Glutamatergic neuron (in vitro differentiated cells): ENCODE data around the gene RCBTB1. TPM values are rescaled to one million over a fixed set of nuclear protein-coding genes. Genes with fewer than 3 reads are reported as not detected.
"Not testable (repeated sequence)": the region's sequence is repeated elsewhere in the genome, so short reads cannot be mapped to it uniquely, and the experiment has no call there.

ENCODE experiments used
- DNase-seq: peaks from one replicate; pipeline ENCODE4 v3.0.0; 2022
- H3K27ac Mint-ChIP-seq: one replicate; pipeline ENCODE4 v1.8.0; 2020; ENCODE audit warnings: mild to moderate bottlenecking, mixed read lengths, inconsistent platforms; ENCODE audit not compliant: unreplicated experiment
- H3K27me3 Mint-ChIP-seq: one replicate; pipeline ENCODE4 v1.8.0; 2020; ENCODE audit warnings: mild to moderate bottlenecking, moderate library complexity, mixed read lengths, inconsistent platforms; ENCODE audit not compliant: unreplicated experiment
- H3K36me3 Mint-ChIP-seq: one replicate; pipeline ENCODE4 v1.8.0; 2020; ENCODE audit warnings: mild to moderate bottlenecking, mixed read lengths, inconsistent platforms; ENCODE audit not compliant: unreplicated experiment
- H3K4me1 Mint-ChIP-seq: one replicate; pipeline ENCODE4 v1.8.0; 2020; ENCODE audit warnings: mild to moderate bottlenecking, low read depth, mixed read lengths, inconsistent platforms; ENCODE audit not compliant: unreplicated experiment
- H3K4me3 Mint-ChIP-seq: one replicate; pipeline ENCODE4 v1.8.0; 2020; ENCODE audit warnings: mild to moderate bottlenecking, mixed read lengths, inconsistent platforms; ENCODE audit not compliant: unreplicated experiment
- H3K9me3 Mint-ChIP-seq: one replicate; pipeline ENCODE4 v1.8.0; 2020; ENCODE audit warnings: mild to moderate bottlenecking, moderate library complexity, mixed read lengths, inconsistent platforms; ENCODE audit not compliant: unreplicated experiment
- total RNA-seq: library from RNA; stranded (reverse); fragmentation: NEBNext Ultra II Directional; extraction: Animal tissue kit (Norgen Biotek cat#: 25700); gene quantifications from one replicate; pipeline ENCODE4 v1.2.1, GENCODE V29; 2021; ENCODE audit not compliant: unreplicated experiment
- TF ChIP-seq, protein P1 (sequence below): fragments of 200-600 bp; sonication (generic); IDR thresholded peaks from one replicate; pipeline ENCODE4 v1.5.0; 2021; ENCODE audit not compliant: partially characterized antibody, unreplicated experiment

RCBTB1 gene
- total RNA-seq, 1 donor from 2014 or later = 46.1 TPM

GRCh38 chr13:49602005-49602404 lies 16.6 kb upstream of the RCBTB1 start:
- no peaks in the 10 kb centered on the region for H3K36me3 Mint-ChIP-seq
- H3K4me3 Mint-ChIP-seq = no peak overlapping the region
- no peaks in the 10 kb centered on the region for H3K4me1 Mint-ChIP-seq
- peaks cover 1% of the 10 kb centered on the region for H3K9me3 Mint-ChIP-seq
- DNase-seq = no peak
- no peak overlapping the region for H3K27ac Mint-ChIP-seq
- TF ChIP-seq, protein P1, sequence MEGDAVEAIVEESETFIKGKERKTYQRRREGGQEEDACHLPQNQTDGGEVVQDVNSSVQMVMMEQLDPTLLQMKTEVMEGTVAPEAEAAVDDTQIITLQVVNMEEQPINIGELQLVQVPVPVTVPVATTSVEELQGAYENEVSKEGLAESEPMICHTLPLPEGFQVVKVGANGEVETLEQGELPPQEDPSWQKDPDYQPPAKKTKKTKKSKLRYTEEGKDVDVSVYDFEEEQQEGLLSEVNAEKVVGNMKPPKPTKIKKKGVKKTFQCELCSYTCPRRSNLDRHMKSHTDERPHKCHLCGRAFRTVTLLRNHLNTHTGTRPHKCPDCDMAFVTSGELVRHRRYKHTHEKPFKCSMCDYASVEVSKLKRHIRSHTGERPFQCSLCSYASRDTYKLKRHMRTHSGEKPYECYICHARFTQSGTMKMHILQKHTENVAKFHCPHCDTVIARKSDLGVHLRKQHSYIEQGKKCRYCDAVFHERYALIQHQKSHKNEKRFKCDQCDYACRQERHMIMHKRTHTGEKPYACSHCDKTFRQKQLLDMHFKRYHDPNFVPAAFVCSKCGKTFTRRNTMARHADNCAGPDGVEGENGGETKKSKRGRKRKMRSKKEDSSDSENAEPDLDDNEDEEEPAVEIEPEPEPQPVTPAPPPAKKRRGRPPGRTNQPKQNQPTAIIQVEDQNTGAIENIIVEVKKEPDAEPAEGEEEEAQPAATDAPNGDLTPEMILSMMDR = no peak
- H3K27me3 Mint-ChIP-seq = no peaks in the 10 kb centered on the region

- Mint-ChIP-seq H3K4me1 (no peaks in the 10 kb centered on the region), H3K4me3 (no peak overlapping the region), H3K9me3 (peaks cover 1% of the 10 kb centered on the region), H3K27me3 (no peaks in the 10 kb centered on the region), H3K27ac (peak overlapping the region; percentile 7), H3K36me3 (no peaks in the 10 kb centered on the region)
- TF ChIP-seq, protein P1 = no peak
- DNase-seq = no peak
Measured at GRCh38 chr13:49597043-49597641, 11.8 kb upstream of the RCBTB1 start.

DNA sequence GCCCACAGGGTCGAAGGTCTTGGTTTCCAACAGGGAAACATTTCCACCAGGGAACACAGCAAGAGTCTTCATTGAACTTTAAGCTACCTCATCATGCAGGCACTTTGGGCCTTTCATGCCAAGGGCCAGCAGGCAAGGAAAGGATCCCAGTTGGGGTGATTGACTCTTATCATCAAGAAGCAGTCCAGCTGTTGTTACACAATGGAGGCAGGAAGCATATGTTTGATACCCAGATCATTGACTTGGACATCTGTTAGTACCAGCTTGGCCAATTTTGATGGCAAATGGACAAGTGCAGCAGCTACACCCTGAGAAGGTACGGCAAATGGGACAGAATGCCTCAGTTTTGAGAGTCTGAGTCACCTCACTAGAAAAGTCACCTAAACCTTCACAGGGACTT lies 10.9 kb upstream of the RCBTB1 start:
- peaks cover 1% of the 10 kb centered on the region for H3K9me3 Mint-ChIP-seq
- H3K27me3 Mint-ChIP-seq = no peaks in the 10 kb centered on the region
- H3K4me3 Mint-ChIP-seq = no peak overlapping the region
- no peak for DNase-seq
- no peaks in the 10 kb centered on the region for H3K4me1 Mint-ChIP-seq
- H3K27ac Mint-ChIP-seq = no peak overlapping the region
- TF ChIP-seq, protein P1 = no peak
- H3K36me3 Mint-ChIP-seq = no peaks in the 10 kb centered on the region

DNA sequence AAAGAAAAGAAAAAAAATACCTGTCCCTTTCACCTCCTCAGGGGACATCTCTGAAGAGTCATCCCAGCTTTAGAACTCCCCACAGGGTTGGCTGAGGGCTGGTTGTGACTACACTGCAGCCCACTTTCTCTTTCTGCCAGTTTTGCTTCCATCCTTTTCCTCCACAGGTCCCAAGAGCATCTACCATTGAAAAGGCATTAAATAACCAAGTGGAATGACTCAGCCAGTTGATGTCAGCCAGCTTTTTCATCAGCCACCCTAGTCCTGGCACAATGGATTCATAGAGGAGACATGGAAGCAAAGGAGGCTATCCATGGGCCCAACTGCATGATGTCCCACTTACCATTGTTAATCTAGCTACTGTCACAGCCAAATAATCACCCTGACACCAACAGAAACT lies 9.2 kb upstream of the RCBTB1 start:
- Mint-ChIP-seq H3K36me3 (no peaks in the 10 kb centered on the region), H3K27ac (no peak overlapping the region), H3K4me3 (no peak overlapping the region), H3K4me1 (no peaks in the 10 kb centered on the region), H3K27me3 (no peaks in the 10 kb centered on the region), H3K9me3 (no peaks in the 10 kb centered on the region)
- TF ChIP-seq, protein P1 = no peak
- no peak for DNase-seq

DNA sequence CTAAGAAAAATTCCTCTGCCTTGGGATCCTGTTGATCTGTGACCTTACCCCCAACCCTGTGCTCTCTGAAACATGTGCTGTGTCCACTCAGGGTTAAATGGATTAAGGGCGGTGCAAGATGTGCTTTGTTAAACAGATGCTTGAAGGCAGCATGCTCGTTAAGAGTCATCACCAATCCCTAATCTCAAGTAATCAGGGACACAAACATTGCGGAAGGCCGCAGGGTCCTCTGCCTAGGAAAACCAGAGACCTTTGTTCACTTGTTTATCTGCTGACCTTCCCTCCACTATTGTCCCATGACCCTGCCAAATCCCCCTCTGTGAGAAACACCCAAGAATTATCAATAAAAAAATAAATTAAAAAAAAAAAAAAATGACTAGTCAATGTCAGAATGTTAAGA lies 8.5 kb upstream of the RCBTB1 start:
- H3K4me1 Mint-ChIP-seq, H3K27me3 Mint-ChIP-seq, DNase-seq, H3K27ac Mint-ChIP-seq, H3K4me3 Mint-ChIP-seq, H3K36me3 Mint-ChIP-seq, H3K9me3 Mint-ChIP-seq: not testable (repeated sequence)

- not testable (repeated sequence) for DNase-seq, H3K4me1 Mint-ChIP-seq, H3K27ac Mint-ChIP-seq, H3K27me3 Mint-ChIP-seq, H3K9me3 Mint-ChIP-seq, H3K4me3 Mint-ChIP-seq, H3K36me3 Mint-ChIP-seq
Measured at GRCh38 chr13:49590714-49591113, 5.4 kb upstream of the RCBTB1 start.
